ENCODE results near the gene PARN. TPM values are rescaled to one million over a fixed set of nuclear protein-coding genes. Genes with fewer than 3 reads are reported as not detected.

Gene PARN
- total RNA-seq, 4 donors from 2014 or later = 34.1 to 50.0 (median 40.3) TPM

DNA sequence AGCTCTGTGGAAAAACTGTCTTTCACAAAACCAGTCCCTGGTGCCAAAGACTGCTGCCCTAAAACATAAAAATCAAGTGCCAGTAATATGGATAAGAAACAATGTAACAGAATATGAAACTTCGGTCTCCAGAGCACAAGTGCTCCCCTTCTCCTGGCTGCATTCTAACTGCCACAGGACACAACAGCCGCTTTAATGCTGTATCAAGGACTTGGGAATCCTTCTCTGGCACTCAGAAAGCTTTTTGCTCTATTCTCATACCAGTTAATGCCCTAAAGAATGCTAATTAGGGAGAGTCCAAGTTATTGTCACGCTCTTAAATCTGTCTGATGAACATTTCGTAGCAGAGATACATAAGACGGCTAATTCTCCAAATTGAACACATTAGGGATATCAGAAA lies 90.9 kb downstream of the PARN start:
- Histone ChIP-seq H3K4me1 (no peaks in the 10 kb centered on the region), H3K36me3 (no peaks in the 10 kb centered on the region), H3K27ac (peak overlapping the region in 1 of 2 donors; percentile 17), H3K27me3 (no peaks in the 10 kb centered on the region), H3K9me3 (peaks cover 0 to 8% of the 10 kb centered on the region in 2 donors), H3K4me3 (no peak overlapping the region)
- DNase-seq = no peak
- intact Hi-C loops (cut with DNase I; ENCODE audit: low total_unique reads) = no loop called here
- TF ChIP-seq, protein P1, sequence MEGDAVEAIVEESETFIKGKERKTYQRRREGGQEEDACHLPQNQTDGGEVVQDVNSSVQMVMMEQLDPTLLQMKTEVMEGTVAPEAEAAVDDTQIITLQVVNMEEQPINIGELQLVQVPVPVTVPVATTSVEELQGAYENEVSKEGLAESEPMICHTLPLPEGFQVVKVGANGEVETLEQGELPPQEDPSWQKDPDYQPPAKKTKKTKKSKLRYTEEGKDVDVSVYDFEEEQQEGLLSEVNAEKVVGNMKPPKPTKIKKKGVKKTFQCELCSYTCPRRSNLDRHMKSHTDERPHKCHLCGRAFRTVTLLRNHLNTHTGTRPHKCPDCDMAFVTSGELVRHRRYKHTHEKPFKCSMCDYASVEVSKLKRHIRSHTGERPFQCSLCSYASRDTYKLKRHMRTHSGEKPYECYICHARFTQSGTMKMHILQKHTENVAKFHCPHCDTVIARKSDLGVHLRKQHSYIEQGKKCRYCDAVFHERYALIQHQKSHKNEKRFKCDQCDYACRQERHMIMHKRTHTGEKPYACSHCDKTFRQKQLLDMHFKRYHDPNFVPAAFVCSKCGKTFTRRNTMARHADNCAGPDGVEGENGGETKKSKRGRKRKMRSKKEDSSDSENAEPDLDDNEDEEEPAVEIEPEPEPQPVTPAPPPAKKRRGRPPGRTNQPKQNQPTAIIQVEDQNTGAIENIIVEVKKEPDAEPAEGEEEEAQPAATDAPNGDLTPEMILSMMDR (IDR thresholded peaks at IDR 0.05) = no peak
- TF ChIP-seq POLR2A (IDR thresholded peaks at IDR 0.05) = no peak

DNA sequence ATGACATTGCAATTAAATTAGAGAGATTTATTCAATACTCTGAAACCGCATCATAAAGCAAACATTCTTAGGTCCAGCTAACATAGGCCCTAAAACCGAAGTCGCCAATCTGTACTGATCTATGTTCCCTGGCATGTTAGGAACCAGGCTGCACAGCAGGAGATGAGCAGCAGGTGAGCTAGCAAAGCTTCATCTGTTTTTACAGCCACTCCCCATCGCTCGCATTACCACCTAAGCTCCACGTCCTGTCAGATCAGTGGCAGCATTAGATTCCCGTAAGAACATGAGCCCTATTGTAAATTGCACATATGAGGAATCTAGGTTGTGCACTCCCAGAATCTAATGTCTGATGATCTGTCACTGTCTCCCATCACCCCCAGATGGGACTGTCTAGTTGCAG lies 91.5 kb downstream of the PARN start:
- intact Hi-C loops (cut with DNase I; ENCODE audit: low total_unique reads) = no loop called here
- no peak for DNase-seq
- Histone ChIP-seq H3K4me1 (no peaks in the 10 kb centered on the region), H3K4me3 (no peak overlapping the region), H3K27me3 (no peaks in the 10 kb centered on the region), H3K27ac (peak overlapping the region in 1 of 2 donors; percentile 17), H3K36me3 (no peaks in the 10 kb centered on the region), H3K9me3 (peaks cover 0 to 8% of the 10 kb centered on the region in 2 donors)
- TF ChIP-seq POLR2A (IDR thresholded peaks at IDR 0.05) = no peak
- TF ChIP-seq, protein P1 (IDR thresholded peaks at IDR 0.05) = no peak

DNA sequence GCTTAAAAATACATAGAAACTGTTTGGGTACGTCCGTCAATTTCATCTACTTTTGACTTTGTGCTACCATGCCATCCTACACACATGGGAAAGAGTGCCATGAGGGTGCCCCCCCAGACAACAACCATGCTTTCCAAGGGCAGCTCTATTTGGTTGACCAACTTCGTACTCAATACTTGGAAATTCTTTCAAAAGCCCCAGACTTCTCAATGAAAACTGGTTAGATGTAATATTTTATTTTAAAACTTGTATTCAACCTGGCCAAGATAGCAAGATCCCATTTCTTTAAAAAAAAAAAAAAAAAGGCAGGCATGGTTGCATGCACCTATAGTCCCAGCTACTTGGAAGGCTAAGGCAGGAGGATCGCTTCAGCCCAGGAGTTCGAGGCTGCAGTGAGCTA lies 98.4 kb downstream of the PARN start:
- Histone ChIP-seq H3K4me3 (no peak overlapping the region), H3K27me3 (no peaks in the 10 kb centered on the region), H3K9me3 (no peaks in the 10 kb centered on the region), H3K4me1 (no peaks in the 10 kb centered on the region), H3K27ac (no peak overlapping the region), H3K36me3 (no peaks in the 10 kb centered on the region)
- intact Hi-C loops (cut with DNase I; ENCODE audit: low total_unique reads) = loop anchor here (5.0 kb wide), 1 partner anchor 284 kb away; no protein-coding TSS in a partner anchor
- DNase-seq = no peak
- TF ChIP-seq, protein P1 (IDR thresholded peaks at IDR 0.05) = no peak
- no peak for TF ChIP-seq POLR2A (IDR thresholded peaks at IDR 0.05)

DNA sequence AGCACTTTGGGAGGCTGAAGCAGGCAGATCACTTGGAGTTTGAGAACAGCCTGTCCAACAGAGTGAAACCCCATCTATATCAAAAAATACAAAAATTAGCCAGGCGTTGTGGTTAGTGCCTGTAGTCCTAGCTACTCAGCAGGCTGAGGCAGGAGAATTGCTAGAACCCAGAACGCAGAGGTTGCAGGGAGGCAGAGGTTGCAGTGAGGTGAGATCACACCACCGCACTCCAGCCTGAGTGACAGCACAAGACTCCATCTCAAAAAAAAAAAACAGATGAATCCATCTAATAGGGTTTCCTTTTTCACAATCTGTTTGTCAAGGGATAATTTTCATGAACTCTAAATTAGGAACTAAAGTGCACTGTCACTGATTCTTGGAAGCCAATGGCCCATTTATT lies 99.0 kb downstream of the PARN start:
- H3K4me1 ChIP-seq = no peaks in the 10 kb centered on the region
- TF ChIP-seq, protein P1 (IDR thresholded peaks at IDR 0.05) = no peak
- no peaks in the 10 kb centered on the region for H3K9me3 ChIP-seq
- no peak overlapping the region for H3K27ac ChIP-seq
- no peak overlapping the region for H3K4me3 ChIP-seq
- DNase-seq = no peak
- no peaks in the 10 kb centered on the region for H3K27me3 ChIP-seq
- H3K36me3 ChIP-seq = no peaks in the 10 kb centered on the region
- intact Hi-C loops (cut with DNase I; ENCODE audit: low total_unique reads) = loop anchor here (5.0 kb wide), 1 partner anchor 284 kb away; no protein-coding TSS in a partner anchor

DNA sequence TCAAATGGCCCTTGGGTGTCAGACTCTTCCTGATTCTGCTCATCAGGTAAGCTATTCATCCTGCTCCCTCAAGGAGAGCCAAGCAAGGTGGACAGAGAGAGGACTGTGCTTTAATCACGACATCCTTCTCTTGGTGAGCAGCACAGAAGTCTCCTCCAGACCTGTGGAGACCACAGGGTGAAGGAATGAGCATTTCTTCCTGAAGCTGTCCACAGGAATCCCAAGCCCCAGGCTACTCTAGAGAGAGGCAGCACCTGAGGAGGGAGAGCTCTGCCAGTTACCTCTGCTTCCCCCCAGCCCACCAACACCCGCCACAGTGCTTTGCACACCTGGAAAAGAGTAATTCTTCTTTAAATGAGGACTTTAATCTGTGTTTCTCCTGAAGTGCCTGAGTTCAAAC lies 100.0 kb downstream of the PARN start:
- H3K36me3 ChIP-seq = no peaks in the 10 kb centered on the region
- intact Hi-C loops (cut with DNase I; ENCODE audit: low total_unique reads) = loop anchor here (5.0 kb wide), 1 partner anchor 283 kb away; no protein-coding TSS in a partner anchor
- H3K4me1 ChIP-seq = no peaks in the 10 kb centered on the region
- DNase-seq = no peak
- H3K27ac ChIP-seq = no peak overlapping the region
- H3K4me3 ChIP-seq = no peak overlapping the region
- H3K9me3 ChIP-seq = no peaks in the 10 kb centered on the region
- H3K27me3 ChIP-seq = no peaks in the 10 kb centered on the region
- TF ChIP-seq, protein P1 (IDR thresholded peaks at IDR 0.05) = no peak
- no peak for TF ChIP-seq POLR2A (IDR thresholded peaks at IDR 0.05)
